Left ventricle myocardium inferior (tissue), 1 donor: Measurements from ENCODE around the gene ZBTB7B. TPM values are rescaled to one million over a fixed set of nuclear protein-coding genes. Genes with fewer than 3 reads are reported as not detected.
A peak's percentile ranks its signal among the peaks of the same experiment; 100 is the strongest.

ENCODE experiments used
- DNase-seq: peaks from one replicate; pipeline ENCODE4 v3.0.0-alpha.2; 2020
- H3K27ac ChIP-seq: fragments of 200-600 bp; replicated peaks from 2 replicates; pipeline ENCODE4 v1.8.0; 2021
- H3K27me3 ChIP-seq: fragments of 200-600 bp; 2 replicates; pipeline ENCODE4 v1.8.0; 2021; ENCODE audit warnings: low read depth
- H3K36me3 ChIP-seq: fragments of 200-600 bp; 2 replicates; pipeline ENCODE4 v1.8.0; 2021
- H3K4me1 ChIP-seq: fragments of 200-600 bp; 2 replicates; pipeline ENCODE4 v1.8.0; 2021
- H3K4me3 ChIP-seq: fragments of 200-600 bp; 2 replicates; pipeline ENCODE4 v1.8.0; 2021; ENCODE audit warnings: mild to moderate bottlenecking, moderate library complexity
- H3K9me3 ChIP-seq: fragments of 200-600 bp; replicated peaks from 2 replicates; pipeline ENCODE4 v1.8.0; 2021
- CTCF ChIP-seq: fragments of 200-600 bp; IDR thresholded peaks from 2 replicates; pipeline ENCODE4 v1.8.0; 2021; ENCODE audit warnings: antibody characterized with exemption, mild to moderate bottlenecking, borderline replicate concordance
- intact Hi-C: fragments of 100-400 bp; cut with micrococcal nuclease; formaldehyde crosslinking; loops from one replicate; pipeline ENCODE4 v1.11.0; 2022
- total RNA-seq: library from RNA; stranded (reverse); fragmentation: NEBNext Ultra II Directional; extraction: Animal tissue kit (Norgen Biotek cat#: 25700); gene quantifications from one replicate; pipeline ENCODE4 v1.2.1, GENCODE V29; 2021
- donor health status: DM: no; HTN: yes; CAD: no; lungs with severe emphysema.

Gene ZBTB7B
- total RNA-seq, 1 donor from 2014 or later = 42.8 TPM

- Histone ChIP-seq H3K27ac (peak overlapping the region; percentile 95), H3K36me3 (no peaks in the 10 kb centered on the region), H3K4me3 (peak overlapping the region; percentile 95), H3K27me3 (no peaks in the 10 kb centered on the region), H3K9me3 (no peaks in the 10 kb centered on the region), H3K4me1 (peaks cover 87% of the 10 kb centered on the region)
- intact Hi-C loops = no loop called here
- DNase-seq = peak; percentile 81
- no peak for TF ChIP-seq CTCF
These were observed 2.7 kb downstream of the ZBTB7B start for GRCh38 chr1:155005076-155006011.

- DNase-seq = no peak
- Histone ChIP-seq H3K27ac (peak overlapping the region; percentile 95), H3K36me3 (no peaks in the 10 kb centered on the region), H3K27me3 (no peaks in the 10 kb centered on the region), H3K9me3 (no peaks in the 10 kb centered on the region), H3K4me1 (peaks cover 91% of the 10 kb centered on the region), H3K4me3 (peak overlapping the region; percentile 45)
- no peak for TF ChIP-seq CTCF
- intact Hi-C loops = no loop called here
These were observed 4.0 kb downstream of the ZBTB7B start for GRCh38 chr1:155006601-155007101.

GRCh38 chr1:155007251-155007828 lies 4.7 kb downstream of the ZBTB7B start:
- H3K36me3 ChIP-seq = no peaks in the 10 kb centered on the region
- DNase-seq = peak; percentile 73
- H3K4me3 ChIP-seq = peak overlapping the region; percentile 45
- no peak for TF ChIP-seq CTCF
- no peaks in the 10 kb centered on the region for H3K9me3 ChIP-seq
- H3K27ac ChIP-seq = peak overlapping the region; percentile 95
- intact Hi-C loops = no loop called here
- peaks cover 96% of the 10 kb centered on the region for H3K4me1 ChIP-seq
- no peaks in the 10 kb centered on the region for H3K27me3 ChIP-seq

- intact Hi-C loops = no loop called here
- Histone ChIP-seq H3K4me3 (peak overlapping the region; percentile 45), H3K27ac (peak overlapping the region; percentile 95), H3K36me3 (no peaks in the 10 kb centered on the region), H3K9me3 (no peaks in the 10 kb centered on the region), H3K27me3 (no peaks in the 10 kb centered on the region), H3K4me1 (peaks cover 98% of the 10 kb centered on the region)
- peak; percentile 49 for DNase-seq
- no peak for TF ChIP-seq CTCF
These were observed 5.7 kb downstream of the ZBTB7B start for GRCh38 chr1:155008015-155008941.

GRCh38 chr1:155009221-155009711 lies 6.7 kb downstream of the ZBTB7B start:
- H3K27me3 ChIP-seq = no peaks in the 10 kb centered on the region
- peak overlapping the region; percentile 45 for H3K4me3 ChIP-seq
- H3K9me3 ChIP-seq = no peaks in the 10 kb centered on the region
- TF ChIP-seq CTCF = no peak
- H3K27ac ChIP-seq = peak overlapping the region; percentile 95
- peaks cover 4% of the 10 kb centered on the region for H3K36me3 ChIP-seq
- peaks cover 96% of the 10 kb centered on the region for H3K4me1 ChIP-seq
- intact Hi-C loops = no loop called here
- no peak for DNase-seq
